G401.6 (cell line): Measurements from ENCODE around the gene POU6F2.

ENCODE experiments used
- FAIRE-seq: peaks from 2 replicates; lab custom pipeline; 2012; peaks lifted over from hg19 to GRCh38; lab: Jason Lieb, UNC

Gene POU6F2

DNA sequence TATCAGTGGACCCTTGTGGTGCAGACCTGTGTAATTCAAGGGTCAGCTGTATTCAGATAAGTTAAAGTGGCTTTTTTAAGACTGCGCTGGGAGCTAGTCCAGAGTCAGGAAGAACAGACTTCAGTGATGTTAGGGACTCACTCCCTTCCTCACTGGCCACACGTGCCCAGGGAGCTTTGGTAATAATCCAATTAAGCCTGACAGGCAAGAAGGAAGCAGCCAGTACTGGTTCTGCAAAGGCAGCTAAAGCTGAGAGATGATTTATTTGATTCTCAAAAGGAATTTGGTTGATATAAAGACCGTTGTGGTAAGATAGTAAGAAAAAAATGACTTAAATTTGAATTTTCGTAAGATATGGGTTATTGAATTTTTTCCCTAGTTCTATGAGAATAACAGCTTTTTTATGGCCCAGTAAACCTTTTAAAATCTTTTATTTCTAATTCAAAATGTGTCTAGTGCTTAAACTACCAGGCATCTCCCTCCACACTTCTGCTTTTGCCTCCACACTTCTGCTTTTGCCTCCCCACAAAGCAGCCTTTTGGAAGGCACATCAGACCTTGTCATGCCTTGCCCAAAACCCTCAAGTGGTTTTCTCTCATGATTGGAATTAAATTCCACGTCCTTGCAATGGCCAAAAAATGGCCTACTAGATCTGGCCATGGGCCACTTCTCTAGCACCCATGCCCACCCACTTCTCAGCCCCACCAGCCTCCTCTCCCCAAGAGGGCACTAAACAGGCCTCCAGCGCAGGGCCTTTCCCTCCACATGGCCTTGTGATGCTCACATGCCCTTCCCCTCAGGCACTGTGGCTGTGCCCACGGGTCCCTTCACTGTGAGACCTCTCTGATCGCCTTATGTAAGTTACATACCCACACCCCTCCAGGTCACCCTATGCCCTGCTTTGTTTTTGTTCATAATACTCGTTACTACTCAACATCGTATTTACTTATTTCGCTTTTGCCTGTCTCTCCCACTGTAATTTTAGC lies 92.5 kb downstream of the POU6F2 start:
- FAIRE-seq = no peak

DNA sequence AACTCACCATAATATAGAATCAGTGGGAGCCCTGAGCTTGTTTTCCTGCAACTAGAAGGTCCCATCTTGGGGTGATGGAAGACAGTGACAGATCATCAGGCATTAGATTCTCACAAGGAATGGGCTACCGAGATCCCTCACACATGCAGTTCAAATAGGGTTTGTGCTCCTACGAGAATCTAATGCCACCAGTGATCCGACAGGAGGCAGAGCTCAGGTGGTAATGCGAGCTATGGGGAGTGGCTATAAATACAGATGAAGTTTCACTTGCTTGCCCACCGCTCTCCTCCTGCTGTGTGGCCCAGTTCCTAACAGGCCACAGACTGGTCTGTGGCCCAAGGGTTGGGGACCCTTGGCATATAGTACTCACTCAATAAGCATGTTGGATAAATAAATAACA lies 93.4 kb downstream of the POU6F2 start:
- FAIRE-seq = no peak

DNA sequence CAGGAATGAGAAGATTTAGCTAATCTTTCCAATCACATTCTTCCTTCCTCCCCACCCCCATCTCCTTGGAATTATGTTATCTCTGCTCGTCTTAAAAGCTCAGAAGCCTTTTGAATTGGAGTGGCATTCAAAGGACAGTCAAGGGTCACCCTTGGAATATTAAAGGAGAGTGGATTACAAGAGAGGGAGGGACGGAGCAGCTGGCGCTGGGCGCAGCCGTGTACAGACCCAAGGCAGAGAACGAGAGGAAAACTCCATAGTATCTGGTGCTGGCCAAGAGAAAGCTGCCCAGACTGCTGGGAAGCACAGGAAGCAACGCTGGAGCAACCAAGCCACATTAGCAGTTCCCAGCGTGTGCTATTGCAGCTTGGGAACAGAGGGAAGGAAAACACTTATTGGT lies 95.7 kb downstream of the POU6F2 start:
- FAIRE-seq = peak; percentile 94

DNA sequence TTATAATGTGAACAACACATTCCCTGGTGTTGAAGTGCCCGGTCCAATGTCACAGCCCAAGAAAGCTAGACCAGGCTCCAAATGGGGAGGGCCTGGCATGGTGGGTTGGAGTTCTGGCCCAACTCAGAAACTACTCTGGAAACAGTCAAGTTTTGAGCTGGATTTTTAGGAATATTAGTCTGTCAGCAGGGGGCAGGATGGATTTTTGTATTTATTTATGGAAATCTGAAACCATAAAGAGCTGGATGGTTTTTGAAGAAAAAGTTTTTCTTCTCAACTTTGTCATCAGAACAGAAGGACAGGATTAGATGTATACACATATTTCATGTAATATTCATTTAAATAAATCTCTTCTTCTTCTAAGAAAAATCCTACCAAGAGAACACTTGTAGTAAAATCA lies 97.5 kb downstream of the POU6F2 start:
- no peak for FAIRE-seq

DNA sequence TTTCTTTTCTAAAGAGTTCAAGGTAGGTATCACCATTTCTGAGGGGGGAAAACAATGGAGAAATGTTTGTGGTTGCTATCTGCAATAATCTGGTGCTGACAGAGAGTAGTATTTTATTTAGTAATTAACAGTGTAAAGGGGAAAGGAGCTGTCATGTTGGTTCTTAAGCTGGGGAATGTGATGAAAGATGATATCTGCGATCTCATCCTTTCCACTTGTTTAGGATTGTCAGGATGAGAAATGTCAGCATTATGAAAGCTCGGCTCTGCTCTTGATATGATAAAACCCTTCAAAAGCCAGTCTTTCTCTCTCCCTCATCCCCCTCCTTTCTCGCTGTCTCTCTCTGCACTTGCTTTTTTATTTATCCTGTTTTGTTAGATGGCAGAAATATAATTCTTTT lies 106.1 kb downstream of the POU6F2 start:
- FAIRE-seq = no peak

DNA sequence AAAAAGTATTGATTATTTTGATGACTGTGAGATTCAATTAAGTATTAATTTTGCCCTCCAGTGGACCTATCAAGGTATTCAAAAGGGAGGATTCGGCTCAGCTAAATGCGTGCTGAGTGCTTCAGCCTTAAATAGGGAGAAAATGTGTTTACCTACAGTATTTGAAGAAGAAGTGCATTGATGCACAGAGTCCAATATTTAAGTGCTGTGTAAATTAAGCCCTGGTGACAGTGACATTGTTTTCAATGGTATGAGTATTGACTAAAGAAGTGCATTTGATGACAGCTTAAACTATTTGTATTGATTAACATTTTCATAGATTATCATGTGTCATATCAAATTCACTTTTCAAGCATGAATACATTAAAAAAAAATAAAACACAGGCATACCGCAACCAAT lies 106.6 kb downstream of the POU6F2 start:
- no peak for FAIRE-seq

DNA sequence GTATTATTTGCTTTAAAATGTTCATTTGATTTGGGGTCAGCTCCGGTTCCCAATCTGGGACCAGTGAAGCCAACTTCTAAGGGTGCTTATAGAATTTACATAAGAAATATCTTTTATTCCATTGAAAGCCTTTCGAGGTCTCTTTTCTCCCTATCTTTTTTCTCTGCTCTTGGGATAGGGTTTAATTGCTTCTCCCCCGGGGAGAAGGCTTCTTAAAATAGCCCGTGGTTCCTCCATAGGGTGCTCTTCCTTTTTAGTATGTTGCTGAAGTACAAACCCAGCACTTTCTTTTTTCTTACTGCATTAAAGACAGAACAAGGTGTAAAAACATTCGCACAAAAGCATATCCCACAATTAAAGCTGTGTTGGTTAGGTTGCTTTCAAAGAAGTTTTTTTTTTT lies 107.5 kb downstream of the POU6F2 start:
- FAIRE-seq = no peak

DNA sequence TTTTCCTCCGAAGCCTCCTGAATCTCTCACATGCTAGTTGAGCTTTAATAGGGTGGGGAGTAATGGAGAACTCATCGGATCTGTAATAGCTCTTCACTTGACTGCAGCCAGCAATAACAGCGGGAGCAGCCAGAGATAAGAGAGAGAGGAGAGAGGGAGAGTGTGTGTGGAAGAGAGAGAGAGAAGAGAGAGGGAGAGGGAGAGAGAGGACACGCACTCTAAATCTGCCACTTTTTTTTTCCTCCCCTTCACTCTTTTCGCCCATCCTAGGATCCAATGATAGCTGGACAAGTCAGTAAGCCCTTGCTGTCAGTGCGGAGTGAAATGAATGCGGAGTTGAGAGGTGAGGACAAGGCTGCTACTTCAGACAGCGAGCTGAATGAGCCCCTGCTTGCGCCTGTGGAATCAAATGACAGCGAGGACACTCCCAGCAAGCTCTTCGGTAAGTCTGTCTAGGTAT lies 107.9 kb downstream of the POU6F2 start:
- FAIRE-seq = no peak

DNA sequence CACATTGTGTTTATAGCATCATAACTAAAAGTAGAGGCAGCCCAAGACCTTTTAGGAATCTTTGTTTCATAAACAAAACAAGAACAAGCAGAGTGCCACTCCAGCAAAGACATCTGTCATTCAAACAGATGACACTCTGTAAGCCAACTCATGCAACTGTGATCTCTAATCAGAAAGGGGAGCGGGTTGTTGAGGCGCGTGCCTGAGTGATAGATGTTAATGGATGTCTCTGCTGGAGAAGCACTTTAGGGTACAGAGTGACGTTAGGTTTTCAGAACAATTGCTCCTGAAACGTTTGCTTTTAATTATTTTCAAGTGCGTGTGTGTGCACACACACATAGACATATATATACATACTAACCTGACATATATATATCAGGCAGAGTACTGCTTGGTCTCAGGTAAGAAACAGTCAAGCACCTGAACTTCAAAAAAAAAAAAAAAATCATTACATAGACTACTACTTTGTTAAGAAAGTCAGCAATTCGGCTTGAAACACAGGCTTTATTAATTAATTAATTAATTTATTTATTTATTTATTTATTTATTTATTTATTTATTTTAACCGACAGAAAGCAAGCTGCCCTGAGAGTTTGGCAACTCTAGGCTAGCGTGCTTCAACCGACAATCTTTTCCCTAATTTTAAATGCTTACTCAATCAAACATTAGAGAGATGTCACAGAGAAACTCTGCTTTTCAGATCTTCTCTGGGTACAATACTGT lies 109.1 kb downstream of the POU6F2 start:
- peak; percentile 13 for FAIRE-seq

DNA sequence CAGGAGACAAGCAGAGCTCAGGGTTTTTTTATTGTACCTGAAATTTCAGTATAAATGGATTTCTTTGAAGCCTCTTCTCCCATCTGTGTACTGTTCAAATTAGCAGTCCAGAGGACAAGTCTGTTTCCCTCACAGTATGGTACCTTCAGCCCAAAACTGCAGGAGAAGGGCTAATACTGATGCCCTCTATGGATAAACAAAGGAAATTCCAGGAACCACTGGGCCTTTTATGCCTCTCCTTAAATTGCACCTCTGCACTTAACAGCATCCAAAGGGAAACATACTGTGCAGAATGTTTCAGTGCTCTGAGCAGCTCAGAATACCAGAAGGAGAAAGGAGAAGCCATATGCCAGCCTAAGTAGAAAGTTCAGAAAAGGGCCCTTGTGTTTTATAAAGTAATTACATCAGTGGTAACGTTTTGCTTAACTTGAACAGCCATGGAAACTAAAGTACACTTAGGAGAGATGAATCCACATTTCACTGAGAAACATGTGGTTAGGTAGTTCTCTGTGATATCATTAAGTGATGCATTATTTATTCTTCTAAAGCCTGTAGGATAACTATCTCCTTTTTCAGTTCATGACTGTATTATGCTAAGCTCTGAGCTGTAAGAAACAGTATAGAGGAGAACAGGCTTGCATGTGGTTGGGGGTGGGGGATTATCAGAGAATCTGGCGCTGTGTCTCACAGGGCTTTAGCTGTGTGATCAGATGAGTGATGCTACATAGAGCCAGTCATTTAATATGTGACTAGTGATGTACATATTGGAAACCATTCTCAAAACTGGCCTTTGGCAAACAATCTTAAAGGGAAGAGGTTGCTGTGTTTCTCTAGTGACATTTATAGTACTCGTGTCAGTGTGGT lies 111.3 kb downstream of the POU6F2 start:
- no peak for FAIRE-seq

DNA sequence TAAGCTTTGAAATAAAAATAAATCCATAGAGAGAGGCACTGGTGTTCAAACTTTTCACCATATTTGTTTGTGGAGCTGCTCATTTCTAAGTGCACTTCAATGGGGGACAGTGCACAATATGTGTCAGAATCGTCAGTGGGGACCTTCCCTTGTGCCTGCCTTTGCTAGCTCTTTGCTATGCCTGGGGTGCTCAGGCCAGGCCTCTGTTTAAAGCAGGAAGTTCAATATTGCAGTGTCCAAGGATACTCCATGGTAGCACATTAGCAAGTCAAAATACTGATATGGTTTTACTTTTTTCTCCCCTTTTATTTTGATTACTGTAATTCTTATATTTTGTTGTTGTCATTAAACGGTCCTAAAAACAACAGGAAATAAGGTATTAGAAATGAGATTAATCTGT lies 113.4 kb downstream of the POU6F2 start:
- peak; percentile 47 for FAIRE-seq

DNA sequence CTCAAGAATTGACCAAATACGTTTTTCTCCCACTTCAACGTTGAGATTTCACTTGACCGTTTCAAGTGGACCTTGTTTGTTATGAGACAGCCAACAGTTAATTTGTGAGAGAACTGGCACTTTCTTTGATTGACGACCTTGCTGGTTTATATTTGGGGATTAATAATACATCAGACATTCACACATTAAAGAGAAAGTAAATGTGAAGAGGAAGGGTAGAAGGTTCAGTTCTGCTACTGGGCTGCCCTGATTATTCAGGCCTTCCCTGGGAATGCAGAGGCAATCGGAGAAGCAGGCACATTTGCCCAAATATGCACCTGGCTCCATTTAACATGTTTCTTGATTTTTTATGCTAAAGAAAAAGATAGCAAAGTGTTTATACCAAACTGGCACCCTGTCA lies 114.1 kb downstream of the POU6F2 start:
- no peak for FAIRE-seq

DNA sequence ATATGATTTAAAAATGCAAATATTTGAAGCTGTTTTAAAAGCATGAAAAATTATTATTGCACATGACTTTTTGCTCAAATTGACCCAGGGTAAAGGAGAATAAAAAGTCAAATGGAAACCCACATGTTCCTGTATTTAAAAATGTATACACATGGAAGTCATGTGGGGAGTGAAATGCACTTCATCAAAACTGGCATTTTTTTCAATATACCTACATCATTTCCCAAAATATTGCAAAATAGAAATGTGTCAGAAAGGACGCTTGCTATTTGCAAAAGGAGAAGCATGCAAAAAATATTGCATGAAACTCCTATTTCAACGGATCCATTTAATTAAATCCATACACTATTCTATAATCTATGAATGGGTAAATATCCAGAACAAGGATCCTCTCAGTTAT lies 117.0 kb downstream of the POU6F2 start:
- FAIRE-seq = no peak

DNA sequence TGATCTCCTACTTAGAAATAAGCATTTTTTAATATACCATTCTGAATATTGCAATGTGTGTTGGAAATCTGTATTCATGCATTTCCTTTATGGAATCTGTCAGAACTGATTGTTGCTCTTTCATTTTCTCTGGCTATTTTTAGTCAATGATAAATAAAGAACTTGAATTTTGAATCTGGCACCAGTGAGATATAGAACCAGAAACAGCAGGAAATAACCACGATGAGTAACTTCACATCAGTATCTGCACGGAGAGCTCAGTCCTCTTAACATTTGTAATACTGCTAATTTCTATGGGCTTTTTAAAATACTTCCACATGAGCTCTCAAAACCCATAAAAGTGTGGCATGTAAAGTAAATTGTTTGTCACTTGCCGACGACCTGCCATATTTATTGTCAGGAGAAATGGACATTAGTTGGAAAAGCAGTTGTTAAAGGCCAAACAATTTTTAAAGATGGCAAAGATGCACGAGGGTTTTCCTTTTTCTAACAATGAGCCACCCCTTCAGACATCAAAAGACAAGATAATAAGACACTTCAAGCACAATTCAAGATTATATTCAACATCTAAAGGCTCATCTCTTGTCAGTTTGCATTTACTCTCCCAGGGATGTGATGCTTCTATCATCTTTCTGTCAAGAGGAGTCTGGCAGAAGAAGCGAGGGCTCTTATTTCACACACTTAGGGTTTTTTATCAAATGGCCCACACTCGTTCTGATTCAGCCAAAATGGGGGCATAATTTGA lies 118.3 kb downstream of the POU6F2 start:
- FAIRE-seq = no peak

DNA sequence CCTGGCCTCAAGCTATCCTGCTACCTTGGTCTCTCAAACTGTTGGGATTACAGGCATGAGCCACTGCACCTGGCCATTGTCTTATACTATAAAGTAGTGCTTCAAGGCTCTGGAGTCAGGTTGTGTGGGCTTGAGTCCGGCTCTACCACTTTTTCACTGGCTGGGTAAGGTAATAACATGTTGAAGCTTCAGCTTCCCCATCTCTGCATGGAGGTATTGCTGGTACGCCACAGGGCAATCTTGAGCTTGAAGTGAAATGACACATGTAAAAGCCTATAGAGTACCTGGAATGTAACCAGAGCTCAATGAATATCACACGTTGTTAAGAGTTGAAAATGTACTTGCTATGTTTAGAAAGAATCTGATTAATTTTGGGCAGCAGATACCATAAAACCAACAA lies 120.8 kb downstream of the POU6F2 start:
- FAIRE-seq = no peak

DNA sequence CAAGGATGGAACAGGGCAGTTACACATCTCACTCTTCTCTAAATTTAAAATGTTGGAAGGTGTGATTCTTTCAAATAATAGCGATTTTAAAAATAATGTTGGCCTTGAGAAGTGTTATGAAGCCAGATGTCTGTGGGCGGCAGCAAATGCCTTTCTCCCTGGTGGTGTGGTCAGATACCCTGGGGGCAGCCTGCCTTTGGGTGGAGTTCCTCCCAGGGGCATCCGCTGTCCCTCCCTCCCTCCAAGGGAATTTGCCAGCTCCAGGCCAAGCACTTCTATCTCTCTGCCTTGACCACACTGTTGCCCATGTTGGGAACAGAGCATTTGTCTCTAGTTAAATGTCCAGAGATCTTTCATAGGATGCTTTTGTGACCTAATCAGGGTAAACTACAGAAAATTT lies 121.4 kb downstream of the POU6F2 start:
- no peak for FAIRE-seq

DNA sequence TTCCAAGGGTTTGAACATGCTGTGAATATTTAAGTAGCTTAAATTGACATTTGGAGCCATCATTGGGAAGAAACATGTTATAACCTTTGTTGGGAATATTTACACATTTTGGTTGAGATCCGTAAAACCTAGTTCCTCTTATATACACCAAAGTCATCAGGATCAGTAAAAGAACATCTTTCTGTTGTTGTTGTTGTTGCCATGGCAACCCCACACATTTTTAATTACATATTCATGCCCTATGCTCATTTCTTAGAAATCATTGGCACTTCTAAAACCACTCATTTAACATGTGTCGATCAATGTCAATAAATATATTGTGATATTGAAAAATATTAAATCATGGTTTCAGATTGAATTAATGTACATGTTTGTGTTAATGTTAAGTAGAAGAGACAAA lies 122.6 kb downstream of the POU6F2 start:
- no peak for FAIRE-seq

DNA sequence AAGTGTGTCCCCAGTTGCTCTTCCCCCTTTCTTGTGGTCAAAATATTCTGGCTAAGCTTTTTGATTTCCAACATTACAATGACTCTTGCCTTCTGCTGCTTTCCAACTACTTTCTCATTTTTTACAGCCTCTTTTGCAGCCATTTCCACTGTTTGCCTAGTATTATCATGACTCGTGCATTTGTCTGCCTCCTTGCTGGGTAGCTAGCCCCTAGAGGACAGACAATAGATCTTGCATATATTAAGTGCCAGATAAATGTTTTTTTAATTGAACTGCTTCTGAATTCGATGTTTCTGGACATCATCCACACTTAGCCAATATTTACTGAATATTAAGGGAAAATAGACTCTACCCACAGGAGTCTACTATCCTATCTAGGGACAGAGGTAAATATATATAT lies 124.5 kb downstream of the POU6F2 start:
- no peak for FAIRE-seq

DNA sequence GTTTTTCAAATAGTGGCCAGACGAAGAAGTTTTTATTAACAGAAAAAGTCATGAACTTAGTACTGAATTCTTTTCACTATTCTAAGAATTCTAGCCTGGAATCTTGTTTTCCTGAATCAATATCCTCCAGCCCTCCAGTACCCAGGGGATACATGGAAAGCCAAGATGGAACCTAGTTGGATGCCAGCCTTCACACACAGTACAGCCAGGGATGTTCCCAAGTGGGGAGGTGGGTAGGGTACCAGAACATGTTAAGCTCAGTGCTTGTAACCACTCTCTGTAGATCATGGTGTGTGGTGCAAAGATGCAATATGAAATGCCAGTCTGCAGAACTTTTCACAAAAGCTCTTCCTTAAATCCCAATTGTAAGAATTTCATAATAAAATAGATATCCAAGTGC lies 128.0 kb downstream of the POU6F2 start:
- no peak for FAIRE-seq

DNA sequence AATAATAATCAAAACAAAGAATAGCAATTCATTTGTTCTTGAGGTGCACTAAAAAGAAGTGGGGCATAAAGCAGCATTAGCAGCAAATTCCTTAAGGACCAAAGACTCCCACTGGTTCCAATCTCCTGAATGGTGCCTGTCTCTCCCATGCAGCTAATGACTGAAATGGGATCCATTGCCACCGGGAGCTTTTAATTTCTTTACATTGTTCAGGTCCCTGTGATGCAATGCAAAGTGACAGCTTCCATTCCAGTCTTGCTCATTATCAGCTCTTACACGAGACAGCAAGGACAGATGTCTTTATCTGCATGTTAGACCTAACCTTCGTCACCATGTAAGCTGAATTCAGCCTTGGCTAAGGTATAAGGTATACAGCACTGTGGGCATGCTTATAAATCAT lies 148.1 kb downstream of the POU6F2 start:
- FAIRE-seq = no peak

DNA sequence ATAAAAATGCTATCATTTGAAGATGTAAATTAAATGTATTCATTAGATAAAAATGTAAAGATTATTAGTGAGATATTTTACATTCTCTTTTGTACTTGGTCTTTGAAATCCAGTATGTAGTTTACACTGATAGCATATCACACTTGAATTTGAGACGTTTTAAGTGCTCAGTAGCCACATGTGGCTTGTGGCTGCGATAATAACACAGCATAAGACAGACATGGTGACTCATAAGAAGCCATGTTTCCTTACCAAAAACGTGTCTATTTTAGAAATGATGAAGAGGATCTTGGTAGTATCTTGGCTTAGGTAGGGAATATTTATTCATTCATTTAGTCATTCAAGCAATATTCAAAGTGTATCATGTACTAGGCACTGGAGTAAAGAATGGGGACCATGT lies 149.3 kb downstream of the POU6F2 start:
- FAIRE-seq = no peak
